WI38 (cell line): ENCODE results near the gene CREBBP.

Experiments used
- H3K4me3 ChIP-seq: 2 replicates; pipeline ENCODE4 v1.5.1; 2011; ENCODE audit warnings: low read depth, mild to moderate bottlenecking, control low read depth, low read length
- TF ChIP-seq, protein P1 (sequence below): IDR thresholded peaks from 2 replicates; pipeline ENCODE4 v1.5.1; 2012; ENCODE audit warnings: low read depth, mild to moderate bottlenecking, control low read depth, low read length

Gene CREBBP

DNA sequence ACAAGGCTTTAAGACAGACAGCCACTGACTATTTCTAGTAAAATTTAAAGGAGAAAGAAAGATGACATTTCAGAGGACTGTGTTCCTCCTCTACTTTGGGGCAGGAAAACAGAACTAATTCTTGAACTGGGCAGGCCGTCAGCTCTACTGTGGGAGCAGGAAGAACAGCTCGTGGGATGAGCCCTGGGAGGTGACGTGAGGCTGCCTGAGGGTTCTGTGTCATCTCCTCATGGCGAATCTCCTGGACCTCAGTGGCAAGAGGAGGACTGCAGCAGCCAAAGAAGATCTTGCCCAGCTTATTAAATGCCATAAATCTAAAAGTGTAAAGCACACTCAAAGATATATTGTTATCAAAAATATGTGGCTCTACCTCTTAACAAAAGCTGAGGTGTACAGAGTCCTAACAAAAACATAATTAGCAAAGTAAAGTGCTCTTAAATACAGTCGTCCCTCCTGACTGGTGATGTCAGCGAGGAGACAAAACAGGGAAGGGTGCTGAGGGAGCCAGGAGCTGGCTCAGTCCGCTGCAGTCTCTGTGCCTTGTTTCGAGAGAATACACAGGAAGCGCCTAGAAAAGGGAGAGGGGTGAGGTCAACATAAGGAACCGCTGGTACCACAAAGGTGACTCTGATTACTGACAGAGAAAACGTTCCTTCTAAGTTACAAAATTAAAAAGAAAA, 58.0 kb downstream of the CREBBP start:
- TF ChIP-seq, protein P1, sequence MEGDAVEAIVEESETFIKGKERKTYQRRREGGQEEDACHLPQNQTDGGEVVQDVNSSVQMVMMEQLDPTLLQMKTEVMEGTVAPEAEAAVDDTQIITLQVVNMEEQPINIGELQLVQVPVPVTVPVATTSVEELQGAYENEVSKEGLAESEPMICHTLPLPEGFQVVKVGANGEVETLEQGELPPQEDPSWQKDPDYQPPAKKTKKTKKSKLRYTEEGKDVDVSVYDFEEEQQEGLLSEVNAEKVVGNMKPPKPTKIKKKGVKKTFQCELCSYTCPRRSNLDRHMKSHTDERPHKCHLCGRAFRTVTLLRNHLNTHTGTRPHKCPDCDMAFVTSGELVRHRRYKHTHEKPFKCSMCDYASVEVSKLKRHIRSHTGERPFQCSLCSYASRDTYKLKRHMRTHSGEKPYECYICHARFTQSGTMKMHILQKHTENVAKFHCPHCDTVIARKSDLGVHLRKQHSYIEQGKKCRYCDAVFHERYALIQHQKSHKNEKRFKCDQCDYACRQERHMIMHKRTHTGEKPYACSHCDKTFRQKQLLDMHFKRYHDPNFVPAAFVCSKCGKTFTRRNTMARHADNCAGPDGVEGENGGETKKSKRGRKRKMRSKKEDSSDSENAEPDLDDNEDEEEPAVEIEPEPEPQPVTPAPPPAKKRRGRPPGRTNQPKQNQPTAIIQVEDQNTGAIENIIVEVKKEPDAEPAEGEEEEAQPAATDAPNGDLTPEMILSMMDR, result no peak

DNA sequence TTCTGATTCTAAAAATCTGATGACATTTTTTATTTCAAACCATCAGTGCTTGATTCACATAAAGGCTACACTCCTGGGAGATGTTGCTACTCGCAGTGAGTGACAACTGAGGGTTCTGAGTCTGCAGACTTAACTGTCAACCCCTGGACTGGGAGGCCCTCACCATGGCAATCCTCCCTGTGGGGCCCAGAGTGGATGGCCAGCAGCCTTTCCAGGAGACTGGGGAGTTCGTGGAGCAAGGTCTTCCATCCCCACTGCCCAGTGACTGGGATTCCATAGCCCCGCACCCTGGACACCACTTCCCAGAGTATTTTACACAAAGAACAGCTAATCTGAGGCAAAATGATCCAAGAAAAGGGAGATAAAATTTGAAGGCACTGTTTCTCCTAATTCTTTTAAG, 59.3 kb downstream of the CREBBP start:
- TF ChIP-seq, protein P1, result no peak

More for the DNA sequence above, 58.0 kb downstream of the CREBBP start:
- H3K4me3 ChIP-seq, result no peak overlapping the region

DNA sequence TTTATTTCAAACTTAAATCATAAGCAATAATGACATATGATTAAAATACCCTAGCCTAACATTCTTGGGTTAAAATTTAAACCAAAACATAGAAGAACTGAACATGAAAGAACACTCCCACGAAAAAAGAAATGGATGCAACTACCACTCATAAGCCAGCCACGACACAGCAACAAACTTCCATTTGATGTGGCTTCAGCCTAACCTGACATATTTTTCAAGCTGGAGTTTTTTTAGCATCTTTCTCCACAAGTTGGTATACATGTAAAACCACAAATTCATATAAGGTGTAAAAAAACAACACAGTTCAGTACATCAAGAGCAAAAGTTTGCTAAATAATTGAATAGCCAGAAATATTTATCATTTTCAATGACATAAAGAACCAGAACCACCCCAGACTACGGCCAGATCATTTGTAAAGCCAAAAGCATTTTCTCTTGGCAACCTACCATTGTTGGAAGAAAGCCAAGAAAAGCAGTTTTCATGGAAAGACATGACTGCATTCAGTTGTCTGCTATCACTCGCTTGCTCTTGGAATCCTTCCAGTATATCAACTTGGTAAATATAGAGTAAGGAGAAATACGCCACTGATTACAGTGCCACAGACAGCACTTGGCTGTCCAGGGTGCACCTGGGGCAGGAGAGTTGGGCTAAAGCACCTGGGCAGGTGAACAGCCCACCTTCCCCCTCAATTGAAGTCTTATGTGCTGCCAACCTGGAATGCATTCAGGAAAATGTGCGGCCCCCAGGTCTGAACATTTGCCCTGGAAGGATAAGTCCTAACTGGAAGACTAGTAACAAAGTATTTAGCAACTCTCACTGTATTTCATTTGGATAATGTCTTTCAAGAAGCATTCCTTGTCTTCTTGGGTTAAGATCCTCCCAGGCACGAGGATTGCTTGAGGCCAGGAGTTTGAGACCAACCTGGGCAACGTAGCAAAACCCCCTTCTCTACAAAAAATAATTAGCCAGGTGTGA, 60.5 kb downstream of the CREBBP start:
- TF ChIP-seq, protein P1, result no peak
- H3K4me3 ChIP-seq, result no peak overlapping the region

More for the DNA sequence above, 59.3 kb downstream of the CREBBP start:
- H3K4me3 ChIP-seq, result no peak overlapping the region

DNA sequence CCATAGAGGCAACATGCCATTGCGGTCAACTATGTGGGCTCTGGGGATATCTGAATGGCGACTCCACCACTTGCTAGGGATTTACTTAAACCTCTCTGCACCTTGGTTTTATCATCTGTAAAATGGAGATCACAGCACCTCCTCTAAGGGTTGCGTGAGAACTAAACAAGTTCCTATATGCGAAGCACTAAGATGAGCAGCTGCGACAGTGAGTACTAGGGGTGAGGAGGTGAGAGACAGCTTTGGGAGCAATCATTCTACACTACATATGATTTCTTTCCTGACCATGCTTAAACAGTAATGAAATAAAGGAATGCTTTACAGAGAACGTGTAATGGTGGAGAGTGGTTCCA, 61.4 kb downstream of the CREBBP start:
- H3K4me3 ChIP-seq, result no peak overlapping the region
- TF ChIP-seq, protein P1, result no peak

DNA sequence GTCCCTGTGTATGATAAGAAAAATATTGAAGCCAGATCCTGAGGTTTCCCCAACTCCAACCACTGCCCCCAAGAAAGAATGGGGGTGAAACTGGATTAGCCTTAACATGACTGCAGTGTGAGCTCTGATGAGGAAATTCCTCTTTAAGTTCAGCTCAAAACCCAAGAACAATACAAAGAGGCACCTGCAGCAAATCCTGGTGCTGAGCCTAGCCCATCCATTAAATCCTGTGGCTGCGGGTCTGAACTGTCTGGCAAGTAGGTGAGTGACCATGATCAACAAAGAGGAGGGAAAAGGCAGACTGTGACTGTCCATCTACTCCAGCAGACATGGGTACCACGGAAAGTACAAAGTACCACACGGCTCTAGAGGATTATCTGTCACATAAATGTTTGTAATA, 64.2 kb downstream of the CREBBP start:
- H3K4me3 ChIP-seq, result no peak overlapping the region
- TF ChIP-seq, protein P1, result no peak

DNA sequence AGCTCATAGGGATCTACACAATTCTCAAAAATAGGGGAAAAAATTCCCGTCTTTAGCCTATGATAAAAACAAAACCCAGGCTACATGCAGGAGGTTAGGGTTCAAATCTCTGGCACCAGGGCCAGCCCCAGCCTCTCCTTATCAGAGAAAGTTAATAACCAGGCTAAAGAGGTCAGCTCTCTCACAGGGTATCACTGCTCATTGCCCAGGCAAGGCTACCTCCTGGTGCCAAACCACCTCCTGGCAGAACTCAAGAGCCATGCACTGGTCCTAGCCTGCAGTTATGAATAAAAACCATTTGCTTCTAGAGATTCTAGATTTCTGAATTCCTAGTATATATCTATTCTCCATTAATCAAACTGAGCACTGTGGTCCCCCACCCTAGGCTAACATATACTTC, 65.8 kb downstream of the CREBBP start:
- TF ChIP-seq, protein P1, result no peak
- no peak overlapping the region for H3K4me3 ChIP-seq
